Stimulated activated CD4-positive, alpha-beta T cell treated with anti-CD3 and anti-CD28 coated beads, TNF-alpha, amount 100 ng/mL, for 4 hours (primary cell): ENCODE results near the gene IGFLR1.

Experiments
- DNase-seq, 3 experiments: peaks; one replicate each; pipeline ENCODE4 v3.0.0-alpha.2; 2020; ENCODE audit warnings: low read depth in 3 of 3

IGFLR1 gene, protein sequence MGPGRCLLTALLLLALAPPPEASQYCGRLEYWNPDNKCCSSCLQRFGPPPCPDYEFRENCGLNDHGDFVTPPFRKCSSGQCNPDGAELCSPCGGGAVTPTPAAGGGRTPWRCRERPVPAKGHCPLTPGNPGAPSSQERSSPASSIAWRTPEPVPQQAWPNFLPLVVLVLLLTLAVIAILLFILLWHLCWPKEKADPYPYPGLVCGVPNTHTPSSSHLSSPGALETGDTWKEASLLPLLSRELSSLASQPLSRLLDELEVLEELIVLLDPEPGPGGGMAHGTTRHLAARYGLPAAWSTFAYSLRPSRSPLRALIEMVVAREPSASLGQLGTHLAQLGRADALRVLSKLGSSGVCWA

DNA sequence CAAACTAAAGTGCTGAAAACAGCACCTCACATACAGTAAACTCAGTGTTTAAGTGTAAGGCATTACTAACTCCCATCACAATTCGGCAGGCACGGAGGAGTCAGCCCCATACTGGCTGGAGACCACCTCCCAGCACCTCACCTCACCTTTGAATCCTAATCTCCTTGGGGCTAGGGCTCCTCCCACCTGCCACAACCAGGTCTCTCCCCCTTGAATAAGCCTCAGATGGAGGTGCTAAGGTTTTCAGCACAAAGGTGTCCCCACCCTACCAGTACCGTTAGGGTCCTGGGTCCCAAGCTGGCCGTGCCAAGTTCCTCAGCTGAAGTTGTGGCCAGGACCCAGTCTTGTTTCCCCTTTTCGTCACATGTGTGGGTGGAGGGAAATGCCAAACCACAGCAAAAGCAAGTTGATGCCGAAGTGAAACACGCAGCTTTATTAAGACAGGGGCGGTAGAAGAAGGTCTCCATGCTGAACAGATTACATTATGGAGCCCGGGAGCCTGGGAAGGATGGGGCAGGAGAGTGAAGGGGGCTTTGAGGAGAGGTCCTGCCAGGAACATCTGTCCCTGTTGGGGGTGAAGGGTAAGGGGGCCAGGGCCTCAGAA, at the start of gene IGFLR1:
Gene IGFLR1 (minus strand): TSS at position 332 of the 604 bp plus-strand sequence. CDS start 1,272 bp downstream, outside the sequence.
- peak in 2 of 3 experiments; percentile 37 to 45 for DNase-seq

GRCh38 chr19:35791814-35792279, 49.6 kb upstream of the IGFLR1 start:
- DNase-seq = no peak

DNA sequence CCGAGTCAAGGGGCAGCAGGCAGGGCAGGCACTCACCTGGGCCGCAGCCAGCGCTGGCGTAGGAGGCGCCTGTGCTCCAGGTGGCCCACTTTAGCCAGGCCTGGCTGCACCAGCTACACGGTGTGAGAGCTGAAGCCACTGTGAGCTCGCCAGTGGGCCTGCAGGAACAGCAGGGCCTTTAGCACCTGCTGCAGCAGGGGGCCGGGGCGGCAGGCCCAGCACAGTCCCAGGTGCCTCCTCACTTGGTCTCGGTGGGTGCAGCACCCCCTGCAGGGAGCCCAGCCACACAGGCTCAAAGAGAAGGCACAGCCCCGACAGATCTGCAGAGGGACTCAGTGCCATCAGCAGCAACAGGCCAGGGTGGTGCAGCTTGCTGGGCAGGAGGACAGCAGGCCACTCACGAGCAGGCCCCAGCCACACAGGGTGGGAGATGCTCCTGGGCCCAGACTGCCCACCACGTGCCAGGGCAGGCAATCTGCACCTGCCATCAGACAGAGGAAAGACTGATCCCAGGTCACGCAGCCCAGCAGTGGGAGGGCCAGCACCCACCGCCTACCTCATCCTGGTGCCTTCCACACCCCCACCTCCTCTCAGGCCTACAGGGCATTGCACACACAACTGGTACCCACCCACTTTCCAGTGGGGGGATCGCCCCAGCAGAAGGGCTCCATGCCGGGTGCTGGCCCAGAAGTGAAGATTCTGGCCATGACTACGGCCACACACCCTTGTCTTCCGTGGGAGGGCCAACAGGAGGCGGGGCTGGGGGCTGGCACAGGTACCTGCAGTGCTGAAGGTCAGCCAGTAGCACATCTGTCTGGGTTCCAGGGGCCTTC, 48.9 kb upstream of the IGFLR1 start:
- DNase-seq = no peak

GRCh38 chr19:35789978-35790944, 48.0 kb upstream of the IGFLR1 start:
- DNase-seq = no peak

- DNase-seq = no peak
Observed at GRCh38 chr19:35789195-35789977, 47.1 kb upstream of the IGFLR1 start.

DNA sequence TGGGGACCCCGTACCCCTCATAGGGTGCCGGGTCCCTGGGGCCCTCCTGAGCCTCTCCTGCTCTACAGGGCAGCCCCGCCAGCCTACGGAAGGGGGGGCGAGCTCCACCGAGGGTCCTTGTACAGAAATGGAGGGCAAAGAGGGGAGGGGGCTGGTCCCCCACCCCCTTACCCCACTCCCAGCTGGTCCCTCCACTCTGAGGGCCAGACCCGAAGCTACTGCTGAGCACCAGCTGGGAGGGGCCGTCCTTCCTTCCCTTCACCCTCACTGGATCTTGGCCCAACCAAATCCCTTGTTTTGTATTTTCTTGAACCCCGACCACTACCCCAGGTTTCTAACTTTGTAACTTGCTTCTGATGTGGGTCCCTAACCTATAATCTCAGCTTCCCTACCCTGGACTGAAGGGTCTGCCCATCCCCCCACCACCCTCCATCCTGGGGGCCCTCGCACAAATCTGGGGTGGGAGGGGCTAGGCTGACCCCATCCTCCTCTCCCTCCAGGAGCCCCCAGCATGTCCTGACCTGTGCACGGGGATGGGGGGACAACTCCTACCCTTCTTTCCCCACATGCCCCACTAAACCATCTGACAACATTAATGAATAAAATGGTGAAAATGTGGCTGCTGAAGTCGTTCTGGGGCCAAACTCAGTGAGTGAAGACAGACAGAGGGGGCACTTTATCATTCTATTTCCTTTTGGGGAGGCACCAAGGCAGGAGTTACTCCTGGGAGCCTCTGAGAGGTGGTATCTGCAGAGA, 46.1 kb upstream of the IGFLR1 start:
- DNase-seq = no peak

GRCh38 chr19:35787227-35787799, 45.1 kb upstream of the IGFLR1 start:
- DNase-seq = no peak

DNA sequence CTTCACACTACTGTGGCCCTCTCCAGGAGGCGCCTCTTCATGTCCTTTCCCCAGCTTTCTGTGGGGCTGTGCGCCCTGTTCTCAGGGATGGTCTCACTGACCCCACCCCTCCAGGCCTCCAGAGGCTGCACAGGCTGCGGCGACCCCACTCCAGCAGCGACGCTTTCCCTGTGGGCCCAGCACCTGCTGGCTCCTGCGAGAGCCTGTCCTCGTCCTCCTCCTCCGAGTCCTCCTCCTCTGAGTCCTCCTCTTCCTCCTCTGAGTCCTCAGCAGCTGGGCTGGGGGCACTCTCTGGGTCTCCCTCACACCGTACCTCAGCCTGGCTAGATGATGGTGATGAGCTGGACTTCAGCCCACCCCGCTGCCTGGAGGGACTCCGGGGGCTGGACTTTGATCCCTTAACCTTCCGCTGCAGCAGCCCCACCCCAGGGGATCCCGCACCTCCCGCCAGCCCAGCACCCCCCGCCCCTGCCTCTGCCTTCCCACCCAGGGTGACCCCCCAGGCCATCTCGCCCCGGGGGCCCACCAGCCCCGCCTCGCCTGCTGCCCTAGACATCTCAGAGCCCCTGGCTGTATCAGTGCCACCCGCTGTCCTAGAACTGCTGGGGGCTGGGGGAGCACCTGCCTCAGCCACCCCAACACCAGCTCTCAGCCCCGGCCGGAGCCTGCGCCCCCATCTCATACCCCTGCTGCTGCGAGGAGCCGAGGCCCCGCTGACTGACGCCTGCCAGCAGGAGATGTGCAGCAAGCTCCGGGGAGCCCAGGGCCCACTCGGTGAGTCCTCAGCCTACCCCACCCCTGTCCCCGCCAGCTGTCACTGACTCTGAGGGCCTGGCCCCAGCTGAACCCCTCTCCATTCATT, 44.3 kb upstream of the IGFLR1 start:
- no peak for DNase-seq

DNA sequence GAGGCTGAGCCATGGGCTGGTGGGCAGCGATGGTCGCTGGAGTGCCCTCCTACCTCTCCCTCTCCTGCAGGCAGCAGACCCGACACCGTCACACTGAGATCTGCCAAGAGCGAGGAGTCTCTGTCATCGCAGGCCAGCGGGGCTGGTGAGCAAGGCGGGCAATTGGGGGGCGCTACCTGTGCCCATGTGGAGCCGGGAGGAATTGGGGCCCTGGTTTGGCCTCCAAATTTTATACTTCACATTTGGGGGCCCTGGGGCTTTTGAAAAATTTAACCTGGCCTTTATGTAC, 43.0 kb upstream of the IGFLR1 start:
- DNase-seq = no peak

- no peak for DNase-seq
Observed at GRCh38 chr19:35784503-35785338, 42.5 kb upstream of the IGFLR1 start.

GRCh38 chr19:35783469-35784434, 41.5 kb upstream of the IGFLR1 start:
- no peak for DNase-seq

DNA sequence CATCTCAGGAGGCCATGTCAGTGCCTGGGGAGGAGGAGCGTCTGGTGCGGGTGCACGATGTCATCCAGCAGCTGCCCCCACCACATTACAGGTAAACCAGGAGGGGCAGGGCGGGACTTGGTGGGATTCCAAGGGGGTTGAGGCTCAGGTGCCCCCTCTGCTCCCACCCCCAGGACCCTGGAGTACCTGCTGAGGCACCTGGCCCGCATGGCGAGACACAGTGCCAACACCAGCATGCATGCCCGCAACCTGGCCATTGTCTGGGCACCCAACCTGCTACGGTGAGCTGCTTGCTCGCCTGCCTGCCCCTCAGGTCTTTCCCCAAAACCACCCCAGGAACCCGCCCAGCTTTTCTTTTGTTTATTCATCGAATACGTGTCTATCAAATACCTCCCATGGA, 40.3 kb upstream of the IGFLR1 start:
- no peak for DNase-seq

DNA sequence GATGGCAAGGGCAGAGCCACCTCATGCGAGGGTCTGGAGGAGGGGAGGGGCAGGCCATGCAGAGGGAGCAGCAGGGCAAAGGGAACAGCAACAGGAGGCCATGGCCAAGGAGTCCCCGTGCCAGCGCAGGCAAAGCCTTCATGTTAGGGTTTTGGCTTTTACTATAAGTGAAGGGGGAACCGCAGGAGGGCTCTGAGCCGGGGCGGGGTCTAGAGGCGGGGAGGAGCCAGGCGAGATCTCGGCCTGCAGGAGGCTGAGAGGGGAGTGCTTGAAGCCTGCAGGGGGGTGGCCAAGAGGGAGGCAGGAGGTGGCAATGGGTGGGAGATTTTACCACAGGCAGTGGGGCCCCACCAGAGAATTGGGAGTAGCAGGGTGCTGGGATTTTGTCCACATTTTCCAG, 39.4 kb upstream of the IGFLR1 start:
- no peak for DNase-seq

GRCh38 chr19:35780717-35781116, 38.5 kb upstream of the IGFLR1 start:
- DNase-seq = no peak

- no peak for DNase-seq
Observed at GRCh38 chr19:35780058-35780457, 37.8 kb upstream of the IGFLR1 start.

DNA sequence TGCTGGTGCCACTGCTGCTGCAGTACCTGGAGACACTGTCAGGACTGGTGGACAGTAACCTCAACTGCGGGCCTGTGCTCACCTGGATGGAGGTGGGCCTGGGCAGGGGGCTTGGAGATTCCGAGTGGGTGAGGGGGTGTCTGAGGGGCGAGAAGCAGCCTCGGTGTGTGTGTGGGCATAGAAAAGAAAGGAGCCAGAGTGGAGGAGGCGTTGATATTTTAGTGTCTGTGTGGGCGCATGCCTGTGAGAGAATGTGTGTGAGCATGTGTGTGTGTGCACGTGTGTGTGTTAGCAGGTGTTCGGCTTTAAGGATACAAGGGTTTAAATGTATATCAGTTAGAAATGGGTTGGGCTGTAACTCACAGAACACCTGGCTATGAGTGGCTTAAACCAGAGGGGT, 36.8 kb upstream of the IGFLR1 start:
- no peak for DNase-seq

GRCh38 chr19:35777961-35778360, 35.7 kb upstream of the IGFLR1 start:
- DNase-seq = no peak
